Measurements from ENCODE around the gene POLN. TPM values are rescaled to one million over a fixed set of nuclear protein-coding genes. Genes with fewer than 3 reads are reported as not detected.

The POLN gene
- total RNA-seq, 4 donors from 2014 or later, result 4.7 to 7.3 (median 5.1) TPM

- ATAC-seq (ENCODE audit: low FRiP score) (no peak), DNase-seq (ENCODE audit: low spot score) (no peak)
- TF ChIP-seq CTCF (IDR thresholded peaks at IDR 0.05), result no peak
Measured at GRCh38 chr4:2142630-2143427, 99.1 kb downstream of the POLN start.

- TF ChIP-seq CTCF (IDR thresholded peaks at IDR 0.05), result no peak
- no peak for DNase-seq (ENCODE audit: low spot score)
- peak; percentile 72 for ATAC-seq (ENCODE audit: low FRiP score)
Measured at GRCh38 chr4:2141762-2142451, 100.0 kb downstream of the POLN start.

- TF ChIP-seq CTCF (IDR thresholded peaks at IDR 0.05), result no peak
- DNase-seq (ENCODE audit: low spot score) (no peak), ATAC-seq (ENCODE audit: low FRiP score) (peak; percentile 39)
Measured at GRCh38 chr4:2141022-2141761, 100.7 kb downstream of the POLN start.

GRCh38 chr4:2138846-2139500 lies 102.9 kb downstream of the POLN start:
- no peak for DNase-seq (ENCODE audit: low spot score)
- no peak for ATAC-seq (ENCODE audit: low FRiP score)
- no peak for TF ChIP-seq CTCF (IDR thresholded peaks at IDR 0.05)

GRCh38 chr4:2136726-2137125 lies 105.2 kb downstream of the POLN start:
- ATAC-seq (ENCODE audit: low FRiP score), result no peak
- no peak for DNase-seq (ENCODE audit: low spot score)
- TF ChIP-seq CTCF (IDR thresholded peaks at IDR 0.05), result no peak

- ATAC-seq (ENCODE audit: low FRiP score) (no peak), DNase-seq (ENCODE audit: low spot score) (no peak)
- TF ChIP-seq CTCF (IDR thresholded peaks at IDR 0.05), result no peak
Measured at GRCh38 chr4:2135083-2135482, 106.8 kb downstream of the POLN start.
